Common myeloid progenitor, CD34-positive (primary cell): ENCODE measurements around the gene ALDH3B1.

Experiments used
- CTCF ChIA-PET: fragments of 350-600 bp; sonication (Branson Sonifier 250); formaldehyde crosslinking; loops from one replicate; lab custom pipeline; 2021; ENCODE audit warnings: antibody characterized with exemption; lab: Charles Lee
- POLR2A ChIA-PET: fragments of 350-600 bp; sonication (Branson Sonifier 250); formaldehyde crosslinking; loops from one replicate; lab custom pipeline; 2021; ENCODE audit warnings: antibody characterized with exemption; lab: Charles Lee
- DNase-seq, 3 donors: peaks; one replicate each; pipeline versions ENCODE4 v3.0.0 to v3.0.0-alpha.2; 2013
- H3K27ac ChIP-seq, 2 experiments: 1 replicate in 1 of 2; 2 replicates in 1 of 2; pipeline ENCODE4 v1.7.0; 2013; ENCODE audit warnings: inconsistent platforms in 2 of 2, low read length in 2 of 2, mild to moderate bottlenecking in 2 of 2, low read depth in 1 of 2, moderate library complexity in 1 of 2; ENCODE audit not compliant: severe bottlenecking in 2 of 2, insufficient read depth in 1 of 2, poor library complexity in 1 of 2
- H3K27me3 ChIP-seq, 5 experiments: replicated peaks in 2 of 5; 1 replicate in 3 of 5; 2 replicates in 2 of 5; pipeline versions ENCODE4 v1.6.1 to v1.7.0; 2013; ENCODE audit warnings: low read length in 4 of 5, mild to moderate bottlenecking in 2 of 5, moderate library complexity in 2 of 5, inconsistent platforms in 1 of 5; ENCODE audit not compliant: insufficient read depth in 5 of 5, control insufficient read depth in 4 of 5
- H3K36me3 ChIP-seq, 4 experiments: 1 replicate in 2 of 4; 2 replicates in 2 of 4; pipeline versions ENCODE4 v1.6.1 to v1.7.0; 2013; ENCODE audit warnings: low read length in 3 of 4, control low read depth in 1 of 4, mild to moderate bottlenecking in 1 of 4; ENCODE audit not compliant: control insufficient read depth in 4 of 4, insufficient read depth in 4 of 4
- H3K4me1 ChIP-seq, 4 experiments: 1 replicate in 3 of 4; 2 replicates in 1 of 4; pipeline versions ENCODE4 v1.6.1 to v1.7.1; 2013; ENCODE audit warnings: low read length in 3 of 4, mild to moderate bottlenecking in 3 of 4, control low read depth in 1 of 4, inconsistent platforms in 1 of 4, moderate library complexity in 1 of 4; ENCODE audit not compliant: control insufficient read depth in 4 of 4, insufficient read depth in 4 of 4; ENCODE audit errors: control extremely low read depth in 1 of 4
- H3K4me3 ChIP-seq, 7 experiments: 1 replicate in 4 of 7; 2 replicates in 3 of 7; pipeline versions ENCODE4 v1.5.1 to v1.7.0; 2013; ENCODE audit warnings: mild to moderate bottlenecking in 7 of 7, low read length in 6 of 7, moderate library complexity in 6 of 7, inconsistent platforms in 2 of 7, low read depth in 2 of 7, control low read depth in 1 of 7; ENCODE audit not compliant: insufficient read depth in 4 of 7, control insufficient read depth in 1 of 7; ENCODE audit errors: extremely low read depth in 1 of 7
- H3K9me3 ChIP-seq, 5 experiments: 1 replicate in 4 of 5; 2 replicates in 1 of 5; pipeline versions ENCODE4 v1.6.1 to v1.7.1; 2013; ENCODE audit warnings: low read length in 4 of 5, mild to moderate bottlenecking in 2 of 5, inconsistent platforms in 1 of 5, low read depth in 1 of 5, moderate library complexity in 1 of 5; ENCODE audit not compliant: control insufficient read depth in 4 of 5, insufficient read depth in 2 of 5; ENCODE audit errors: control extremely low read depth in 1 of 5
- WGBS: methylation state at CpG from one replicate; pipeline ENCODE4 v1.1.5; 2013; ENCODE audit not compliant: insufficient coverage; 5-methylcytosine and 5-hydroxymethylcytosine counted together

The ALDH3B1 gene

GRCh38 chr11:68036717-68037239, 26.7 kb downstream of the ALDH3B1 start:
- DNase-seq, result peak; percentile 32 to 63 (median 62)

DNA sequence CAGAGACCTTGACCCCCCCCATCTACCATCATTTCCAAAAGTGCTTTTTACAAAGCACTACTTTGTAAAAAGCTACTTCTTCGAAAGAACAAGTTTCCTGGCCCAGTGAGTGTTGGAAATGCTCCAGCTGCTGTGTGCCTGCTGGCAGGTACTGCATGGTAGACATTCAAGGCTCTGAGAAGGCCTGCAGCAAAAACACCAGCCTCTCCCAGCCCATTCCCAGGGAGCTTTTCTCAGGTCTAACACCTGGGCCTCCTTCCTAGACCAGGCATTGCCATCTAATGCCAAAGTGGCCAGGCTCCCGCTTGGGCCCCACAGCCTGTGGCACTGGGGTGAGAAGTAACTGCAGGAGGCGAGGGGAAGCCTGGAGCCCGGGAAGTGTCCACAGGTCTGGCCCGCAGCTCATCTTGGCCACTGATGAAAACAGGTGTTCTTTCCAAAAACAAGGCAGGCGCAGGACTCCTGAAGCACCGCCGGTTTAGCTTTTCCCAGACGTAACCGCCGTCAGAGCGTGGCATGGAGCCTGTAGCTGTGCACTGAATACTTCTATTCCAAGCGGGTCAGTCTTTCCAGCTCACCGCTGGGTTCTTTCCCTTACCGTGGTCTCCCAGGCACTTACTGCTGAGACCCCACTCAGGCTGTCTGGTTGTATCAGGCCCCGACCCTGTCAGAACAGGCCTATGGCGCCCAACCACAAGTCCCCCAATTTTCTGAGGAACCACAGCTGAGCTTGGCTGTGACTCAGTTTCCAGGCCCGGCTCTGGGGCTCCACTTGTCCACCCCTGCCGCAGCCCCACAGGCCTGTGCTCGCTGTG, 27.5 kb downstream of the ALDH3B1 start:
- WGBS, result 91% methylated on average over 20 of the region's 20 CpGs
- peak; percentile 14 to 71 (median 69) for DNase-seq
- peaks cover 3 to 38% (median 14%) of the 10 kb centered on the region in 4 experiments for H3K36me3 ChIP-seq
- CTCF ChIA-PET, result interaction anchor here (1.4 to 3.4 kb wide), 4 partner anchors 9 to 166 kb away, joined by 3 to 14 read pairs (median 8); partner anchors contain the start of gene ALDH3B1
- POLR2A ChIA-PET, result interaction anchor here (1.1 to 1.3 kb wide), 3 partner anchors 14 to 31 kb away, joined by 3 to 4 read pairs (median 4); no protein-coding TSS in a partner anchor
- peak overlapping the region in 1 of 2 experiments; percentile 87 for H3K27ac ChIP-seq
- no peaks in the 10 kb centered on the region for H3K27me3 ChIP-seq
- no peak overlapping the region for H3K4me3 ChIP-seq
- H3K4me1 ChIP-seq, result peaks cover 7 to 71% (median 62%) of the 10 kb centered on the region in 4 experiments
- H3K9me3 ChIP-seq, result no peaks in the 10 kb centered on the region

More at GRCh38 chr11:68036717-68037239, 26.7 kb downstream of the ALDH3B1 start:
- Histone ChIP-seq H3K27me3 (no peaks in the 10 kb centered on the region), H3K36me3 (peaks cover 3 to 37% (median 12%) of the 10 kb centered on the region in 4 experiments), H3K9me3 (no peaks in the 10 kb centered on the region), H3K4me3 (peak overlapping the region in 2 of 7 experiments; percentile 16 to 19), H3K4me1 (peaks cover 7 to 74% (median 63%) of the 10 kb centered on the region in 4 experiments), H3K27ac (peak overlapping the region; percentile 46 to 70)
- WGBS, result 36% methylated on average over 10 of the region's 14 CpGs
- ChIA-PET CTCF (interaction anchor here (3.1 to 3.4 kb wide), 2 partner anchors 22 to 26 kb away, joined by 12 to 14 read pairs; partner anchors contain the start of gene ALDH3B1), POLR2A (interaction anchor here (1.1 to 1.3 kb wide), 3 partner anchors 15 to 30 kb away, joined by 3 to 4 read pairs (median 4); no protein-coding TSS in a partner anchor)

- Histone ChIP-seq H3K36me3 (peaks cover 3 to 38% (median 14%) of the 10 kb centered on the region in 4 experiments), H3K4me1 (peaks cover 7 to 71% (median 62%) of the 10 kb centered on the region in 4 experiments), H3K9me3 (no peaks in the 10 kb centered on the region), H3K27ac (peak overlapping the region in 1 of 2 experiments; percentile 87), H3K27me3 (no peaks in the 10 kb centered on the region), H3K4me3 (peak overlapping the region in 5 of 7 experiments; percentile 46 to 82 (median 78))
- CTCF ChIA-PET, result interaction anchor here (1.3 to 3.4 kb wide), 5 partner anchors 10 to 171 kb away, joined by 3 to 14 read pairs (median 3); partner anchors contain the start of gene ALDH3B1
- POLR2A ChIA-PET, result interaction anchor here (1.3 kb wide), 1 partner anchor 16 kb away, joined by 4 read pairs; no protein-coding TSS in a partner anchor
- 78% methylated on average over 13 of the region's 13 CpGs for WGBS
- no peak for DNase-seq
Observed at GRCh38 chr11:68038226-68038717, 28.1 kb downstream of the ALDH3B1 start.

GRCh38 chr11:68038718-68039525, 28.8 kb downstream of the ALDH3B1 start, which contains the start of gene TCIRG1:
TSS of gene TCIRG1 (plus strand) at chr11:68039025. CDS start at chr11:68041272, 2,247 bp downstream.
- no peaks in the 10 kb centered on the region for H3K9me3 ChIP-seq
- WGBS, result 12% methylated on average over 30 of the region's 51 CpGs
- POLR2A ChIA-PET, result interaction anchor here (0.6 kb wide), 1 partner anchor 524 kb away, joined by 3 read pairs; no protein-coding TSS in a partner anchor
- H3K4me1 ChIP-seq, result peaks cover 7 to 71% (median 62%) of the 10 kb centered on the region in 4 experiments
- H3K36me3 ChIP-seq, result peaks cover 2 to 37% (median 12%) of the 10 kb centered on the region in 4 experiments
- peak within 1 kb of the TSS; percentile 31 to 82 (median 72) for H3K4me3 ChIP-seq
- peak within 1 kb of the TSS; percentile 54 to 87 for H3K27ac ChIP-seq
- DNase-seq, result peak in 2 of 3 donors; percentile 17 to 39
- CTCF ChIA-PET, result interaction anchor here (0.6 to 3.4 kb wide), 6 partner anchors 10 to 170 kb away, joined by 3 to 14 read pairs (median 3); partner anchors contain the start of gene ALDH3B1
- H3K27me3 ChIP-seq, result no peaks in the 10 kb centered on the region

- ChIA-PET CTCF (interaction anchor here (0.6 to 4.8 kb wide), 4 partner anchors 25 to 169 kb away, joined by 3 to 25 read pairs (median 8); partner anchors contain the start of gene ALDH3B1), POLR2A (interaction anchor here (0.6 kb wide), 1 partner anchor 525 kb away, joined by 3 read pairs; no protein-coding TSS in a partner anchor)
- 23% methylated on average over 8 of the region's 10 CpGs for WGBS
- H3K9me3 ChIP-seq, result no peaks in the 10 kb centered on the region
- H3K36me3 ChIP-seq, result peaks cover 2 to 38% (median 15%) of the 10 kb centered on the region in 4 experiments
- peak overlapping the region; percentile 54 to 87 for H3K27ac ChIP-seq
- H3K4me1 ChIP-seq, result peaks cover 7 to 71% (median 62%) of the 10 kb centered on the region in 4 experiments
- H3K27me3 ChIP-seq, result no peaks in the 10 kb centered on the region
- H3K4me3 ChIP-seq, result peak overlapping the region; percentile 31 to 82 (median 72)
- DNase-seq, result peak in 1 of 3 donors; percentile 35
Observed at GRCh38 chr11:68039526-68040086, 29.5 kb downstream of the ALDH3B1 start.
